Brain microvascular endothelial cell (primary cell): ENCODE measurements around the gene ERC2.

Experiments
- DNase-seq: peaks from one replicate; pipeline ENCODE4 v3.0.0-alpha.2; 2020
- H3K27ac ChIP-seq: fragments of 250-450 bp; sonication (Bioruptor Pico); 2 replicates; pipeline ENCODE4 v1.5.1; 2020; ENCODE audit warnings: mild to moderate bottlenecking, moderate library complexity
- H3K27me3 ChIP-seq: fragments of 250-450 bp; sonication (Bioruptor Pico); replicated peaks from 2 replicates; pipeline ENCODE4 v1.5.1; 2020; ENCODE audit warnings: mild to moderate bottlenecking
- H3K36me3 ChIP-seq: fragments of 250-450 bp; sonication (Bioruptor Pico); replicated peaks from 2 replicates; pipeline ENCODE4 v1.5.1; 2020; ENCODE audit warnings: mild to moderate bottlenecking
- H3K4me3 ChIP-seq: 2 replicates; pipeline ENCODE4 v1.5.1; 2011; ENCODE audit warnings: low read depth, mild to moderate bottlenecking, control low read depth, low read length, moderate library complexity
- CTCF ChIP-seq: IDR thresholded peaks from 2 replicates; pipeline ENCODE4 v1.5.1; 2011; ENCODE audit warnings: low read depth, mild to moderate bottlenecking, moderate library complexity, low read length, control low read depth, inconsistent platforms; ENCODE audit errors: missing control alignments
- in situ Hi-C: cut with HindIII; loops from 2 replicates; pipeline ENCODE4 v1.10.0; 2017; ENCODE audit warnings: low sequenced_read_pairs, low pct_ligation_motif_present

The ERC2 gene

GRCh38 chr3:56410576-56410975 is 57.7 kb downstream of the ERC2 start:
- H3K36me3 ChIP-seq = no peaks in the 10 kb centered on the region
- no peak for DNase-seq
- TF ChIP-seq CTCF = no peak
- in situ Hi-C loops = no loop called here
- no peak overlapping the region for H3K4me3 ChIP-seq
- no peak overlapping the region for H3K27ac ChIP-seq
- no peaks in the 10 kb centered on the region for H3K27me3 ChIP-seq

GRCh38 chr3:56409790-56410189 is 58.5 kb downstream of the ERC2 start:
- no peaks in the 10 kb centered on the region for H3K27me3 ChIP-seq
- H3K27ac ChIP-seq = no peak overlapping the region
- in situ Hi-C loops = no loop called here
- H3K36me3 ChIP-seq = no peaks in the 10 kb centered on the region
- H3K4me3 ChIP-seq = no peak overlapping the region
- no peak for TF ChIP-seq CTCF
- DNase-seq = no peak

GRCh38 chr3:56408761-56409196 is 59.5 kb downstream of the ERC2 start:
- no peak for TF ChIP-seq CTCF
- no peak overlapping the region for H3K27ac ChIP-seq
- in situ Hi-C loops = no loop called here
- DNase-seq = no peak
- no peaks in the 10 kb centered on the region for H3K36me3 ChIP-seq
- no peaks in the 10 kb centered on the region for H3K27me3 ChIP-seq
- no peak overlapping the region for H3K4me3 ChIP-seq

GRCh38 chr3:56406826-56407515 is 61.3 kb downstream of the ERC2 start:
- Histone ChIP-seq H3K27ac (no peak overlapping the region), H3K36me3 (no peaks in the 10 kb centered on the region), H3K4me3 (no peak overlapping the region), H3K27me3 (no peaks in the 10 kb centered on the region)
- in situ Hi-C loops = no loop called here
- DNase-seq = no peak
- TF ChIP-seq CTCF = no peak

- Histone ChIP-seq H3K36me3 (no peaks in the 10 kb centered on the region), H3K27ac (no peak overlapping the region), H3K27me3 (no peaks in the 10 kb centered on the region), H3K4me3 (no peak overlapping the region)
- DNase-seq = no peak
- in situ Hi-C loops = no loop called here
- no peak for TF ChIP-seq CTCF
These were observed 63.4 kb downstream of the ERC2 start for GRCh38 chr3:56404884-56405283.

- Histone ChIP-seq H3K27ac (no peak overlapping the region), H3K27me3 (no peaks in the 10 kb centered on the region), H3K4me3 (no peak overlapping the region), H3K36me3 (no peaks in the 10 kb centered on the region)
- in situ Hi-C loops = no loop called here
- DNase-seq = no peak
- no peak for TF ChIP-seq CTCF
These were observed 69.6 kb downstream of the ERC2 start for GRCh38 chr3:56398659-56399058.
